ENCODE measurements around the gene LYZL2.
"Not testable (repeated sequence)": the region's sequence is repeated elsewhere in the genome, so short reads cannot be mapped to it uniquely, and the experiment has no call there.

Gene LYZL2

DNA sequence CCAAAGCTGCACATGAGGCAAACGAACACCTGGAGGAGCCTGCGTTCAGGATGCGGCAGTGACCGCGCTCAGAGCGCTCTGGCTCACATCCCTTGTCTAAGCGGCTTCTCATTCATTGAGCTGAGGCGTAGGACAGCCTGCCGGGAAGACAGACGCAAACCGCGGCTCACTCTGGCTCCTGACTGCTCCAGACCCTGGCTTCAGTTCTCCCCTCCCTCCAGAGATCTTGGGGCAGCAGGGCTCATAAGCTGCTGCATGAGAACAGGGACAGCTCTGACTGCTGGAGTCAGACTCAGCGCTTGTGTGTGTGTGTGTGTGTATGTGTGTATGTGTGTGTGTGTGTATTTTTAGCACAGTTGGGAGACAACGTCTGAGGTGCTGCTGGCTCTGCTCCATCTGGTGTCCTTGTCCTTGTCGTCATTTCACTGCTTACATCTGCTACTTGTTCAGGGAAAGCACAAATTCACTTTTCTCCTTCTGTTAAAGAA, 15.8 kb upstream of the LYZL2 start:
- Histone ChIP-seq H2BK12ac (ENCODE audit: low read length) (no peak overlapping the region), H3K36me3 (ENCODE audit: control insufficient read depth in 1 of 2, insufficient read depth in 2 of 2, low read length in 2 of 2) (no peaks in the 10 kb centered on the region), H3K9me3 (ENCODE audit: insufficient read depth, low read depth, low read length) (no peaks in the 10 kb centered on the region), H4K12ac (ENCODE audit: low read depth, low read length) (no peak overlapping the region), H4K91ac (ENCODE audit: low read depth, low read length) (no peak overlapping the region), H2AK5ac (ENCODE audit: low read length) (no peak overlapping the region), H3K27ac (ENCODE audit: low read depth, low read length) (no peak overlapping the region), H3K4me2 (ENCODE audit: low read length) (no peak overlapping the region), H3K79me1 (ENCODE audit: low read length) (no peaks in the 10 kb centered on the region), H3K27me3 (ENCODE audit: insufficient read depth, low read length) (no peaks in the 10 kb centered on the region), H3K4ac (ENCODE audit: low read depth, low read length) (no peak overlapping the region), H2AFZ (ENCODE audit: insufficient read depth, low read length, poor library complexity) (no peak overlapping the region), H3K79me2 (ENCODE audit: control insufficient read depth, insufficient read depth, low read length, poor library complexity) (no peaks in the 10 kb centered on the region), H3K18ac (ENCODE audit: low read length) (no peak overlapping the region), H2BK120ac (ENCODE audit: insufficient read depth, low read length, poor library complexity) (no peak overlapping the region), H3K4me1 (ENCODE audit: control insufficient read depth in 1 of 2, insufficient read depth in 2 of 2, low read length in 2 of 2) (peaks cover 0 to 2% of the 10 kb centered on the region in 2 experiments), H3K4me3 (ENCODE audit: low read depth, low read length) (no peak overlapping the region), H2BK5ac (ENCODE audit: low read depth, low read length, poor library complexity) (no peak overlapping the region), H3K23ac (ENCODE audit: low read length) (no peak overlapping the region), H3K9ac (ENCODE audit: low read length) (no peak overlapping the region), H3K14ac (ENCODE audit: low read length) (no peak overlapping the region), H4K8ac (ENCODE audit: low read depth, low read length) (no peak overlapping the region)
- peak; percentile 12 to 18 for DNase-seq
- WGBS (ENCODE audit: extremely low coverage, insufficient coverage, insufficient read length): no CpG with 5 or more reads among the region's 15 CpGs

DNA sequence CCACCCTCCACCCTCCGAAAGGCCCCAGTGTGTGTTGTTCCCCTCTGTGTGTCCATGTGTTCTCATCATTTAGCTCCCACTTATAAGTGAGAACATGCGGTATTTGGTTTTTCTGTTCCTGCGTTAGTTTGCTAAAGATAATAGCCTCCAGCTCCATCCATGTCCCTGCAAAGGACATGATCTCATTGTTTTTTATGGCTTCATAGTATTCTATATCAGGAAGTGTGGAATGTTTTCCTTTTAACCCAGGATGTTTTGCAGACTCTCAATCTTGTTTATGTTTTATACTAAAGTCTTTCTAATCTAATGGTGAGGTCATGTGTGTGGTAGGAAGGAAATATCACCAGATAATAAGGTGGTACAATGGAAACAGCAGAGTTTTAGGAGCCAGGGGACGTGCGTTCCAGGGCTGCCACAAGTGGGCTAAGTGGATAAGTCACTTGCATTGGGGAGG, 14.9 kb upstream of the LYZL2 start:
- not testable (repeated sequence) for H2BK5ac ChIP-seq (ENCODE audit: low read depth, low read length, poor library complexity); H4K91ac ChIP-seq (ENCODE audit: low read depth, low read length); H3K27ac ChIP-seq (ENCODE audit: low read depth, low read length); H3K36me3 ChIP-seq (ENCODE audit: control insufficient read depth in 1 of 2, insufficient read depth in 2 of 2, low read length in 2 of 2); H2BK120ac ChIP-seq (ENCODE audit: insufficient read depth, low read length, poor library complexity); H4K8ac ChIP-seq (ENCODE audit: low read depth, low read length); H4K12ac ChIP-seq (ENCODE audit: low read depth, low read length); H3K27me3 ChIP-seq (ENCODE audit: insufficient read depth, low read length); H2BK12ac ChIP-seq (ENCODE audit: low read length); H3K23ac ChIP-seq (ENCODE audit: low read length); DNase-seq; H3K14ac ChIP-seq (ENCODE audit: low read length); H2AK5ac ChIP-seq (ENCODE audit: low read length); H3K4ac ChIP-seq (ENCODE audit: low read depth, low read length); H3K79me1 ChIP-seq (ENCODE audit: low read length); H3K4me2 ChIP-seq (ENCODE audit: low read length); H3K9ac ChIP-seq (ENCODE audit: low read length); H3K4me3 ChIP-seq (ENCODE audit: low read depth, low read length); H3K9me3 ChIP-seq (ENCODE audit: insufficient read depth, low read depth, low read length); H3K4me1 ChIP-seq (ENCODE audit: control insufficient read depth in 1 of 2, insufficient read depth in 2 of 2, low read length in 2 of 2); H3K79me2 ChIP-seq (ENCODE audit: control insufficient read depth, insufficient read depth, low read length, poor library complexity); H2AFZ ChIP-seq (ENCODE audit: insufficient read depth, low read length, poor library complexity); H3K18ac ChIP-seq (ENCODE audit: low read length)
- WGBS (ENCODE audit: extremely low coverage, insufficient coverage, insufficient read length): no CpG with 5 or more reads among the region's 5 CpGs

DNA sequence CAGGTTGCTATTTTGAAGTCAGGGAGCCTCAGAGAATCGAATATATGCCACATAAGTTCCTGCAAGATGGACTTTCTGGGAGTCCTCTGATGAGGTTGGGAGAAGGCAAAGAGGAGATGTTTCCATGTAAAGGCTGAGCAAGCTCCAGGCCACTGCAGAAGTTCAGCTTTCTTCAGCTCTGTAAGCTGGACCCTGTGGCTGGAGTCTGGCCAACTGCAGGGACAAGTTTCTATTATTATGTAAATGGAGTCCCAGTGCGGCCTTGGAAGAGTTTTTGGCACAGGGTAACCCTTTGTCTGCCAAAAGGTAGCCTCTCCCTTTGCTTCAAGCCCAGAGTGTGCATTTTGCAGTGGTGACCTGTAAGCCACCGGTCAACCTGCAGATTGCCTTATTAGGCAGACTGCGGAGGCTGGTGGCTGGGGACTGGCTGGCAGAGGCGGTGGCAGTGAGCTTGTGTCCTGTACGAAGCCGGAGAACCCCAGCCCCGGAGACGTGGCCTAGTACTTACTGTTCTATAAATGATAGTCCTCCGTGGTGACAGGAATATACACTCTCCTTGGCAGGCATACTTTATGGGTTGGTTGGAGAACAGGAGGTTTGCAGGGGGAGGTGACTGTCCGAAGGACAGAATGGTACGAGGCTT, 14.1 kb upstream of the LYZL2 start:
- H2BK12ac ChIP-seq (ENCODE audit: low read length); H3K9ac ChIP-seq (ENCODE audit: low read length); H3K18ac ChIP-seq (ENCODE audit: low read length); H4K91ac ChIP-seq (ENCODE audit: low read depth, low read length); H3K4me3 ChIP-seq (ENCODE audit: low read depth, low read length); H3K79me1 ChIP-seq (ENCODE audit: low read length); H3K27ac ChIP-seq (ENCODE audit: low read depth, low read length); H3K36me3 ChIP-seq (ENCODE audit: control insufficient read depth in 1 of 2, insufficient read depth in 2 of 2, low read length in 2 of 2); H2BK120ac ChIP-seq (ENCODE audit: insufficient read depth, low read length, poor library complexity); H3K4me2 ChIP-seq (ENCODE audit: low read length); H3K14ac ChIP-seq (ENCODE audit: low read length); H3K4ac ChIP-seq (ENCODE audit: low read depth, low read length); H2AFZ ChIP-seq (ENCODE audit: insufficient read depth, low read length, poor library complexity); H3K27me3 ChIP-seq (ENCODE audit: insufficient read depth, low read length); H3K9me3 ChIP-seq (ENCODE audit: insufficient read depth, low read depth, low read length); H3K23ac ChIP-seq (ENCODE audit: low read length); H3K79me2 ChIP-seq (ENCODE audit: control insufficient read depth, insufficient read depth, low read length, poor library complexity); H2BK5ac ChIP-seq (ENCODE audit: low read depth, low read length, poor library complexity); H4K12ac ChIP-seq (ENCODE audit: low read depth, low read length); DNase-seq; H2AK5ac ChIP-seq (ENCODE audit: low read length); H3K4me1 ChIP-seq (ENCODE audit: control insufficient read depth in 1 of 2, insufficient read depth in 2 of 2, low read length in 2 of 2); H4K8ac ChIP-seq (ENCODE audit: low read depth, low read length): not testable (repeated sequence)
- no CpG with 5 or more reads among the region's 12 CpGs for WGBS (ENCODE audit: extremely low coverage, insufficient coverage, insufficient read length)

DNA sequence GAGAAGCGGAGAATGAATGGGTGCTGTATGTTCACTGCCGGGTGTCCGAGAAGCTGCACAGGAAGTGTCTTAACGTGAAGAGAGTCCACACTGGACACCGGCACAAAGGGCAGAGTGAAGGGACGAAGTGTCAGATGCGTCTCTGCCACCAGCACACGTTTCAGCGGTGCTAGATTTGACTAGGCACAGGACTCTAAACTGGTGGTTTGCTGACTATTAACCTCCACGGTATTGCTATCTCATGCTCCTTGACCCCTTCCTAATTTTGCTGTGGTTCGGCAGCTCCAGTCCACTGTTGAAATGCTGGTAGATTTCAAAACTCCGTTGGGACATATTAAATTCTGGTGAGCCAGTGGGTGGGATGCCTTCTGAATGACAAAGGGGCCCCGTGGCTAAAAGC, 13.3 kb upstream of the LYZL2 start:
- not testable (repeated sequence) for H3K36me3 ChIP-seq (ENCODE audit: control insufficient read depth in 1 of 2, insufficient read depth in 2 of 2, low read length in 2 of 2); H3K18ac ChIP-seq (ENCODE audit: low read length); H3K27me3 ChIP-seq (ENCODE audit: insufficient read depth, low read length); DNase-seq; H2BK5ac ChIP-seq (ENCODE audit: low read depth, low read length, poor library complexity); H3K79me1 ChIP-seq (ENCODE audit: low read length); H3K79me2 ChIP-seq (ENCODE audit: control insufficient read depth, insufficient read depth, low read length, poor library complexity); H3K9me3 ChIP-seq (ENCODE audit: insufficient read depth, low read depth, low read length); H3K4me1 ChIP-seq (ENCODE audit: control insufficient read depth in 1 of 2, insufficient read depth in 2 of 2, low read length in 2 of 2); H4K12ac ChIP-seq (ENCODE audit: low read depth, low read length); H3K9ac ChIP-seq (ENCODE audit: low read length); H2BK12ac ChIP-seq (ENCODE audit: low read length); H3K23ac ChIP-seq (ENCODE audit: low read length); H2AK5ac ChIP-seq (ENCODE audit: low read length); H3K4me3 ChIP-seq (ENCODE audit: low read depth, low read length); H3K4ac ChIP-seq (ENCODE audit: low read depth, low read length); H4K91ac ChIP-seq (ENCODE audit: low read depth, low read length); H2BK120ac ChIP-seq (ENCODE audit: insufficient read depth, low read length, poor library complexity); H3K14ac ChIP-seq (ENCODE audit: low read length); H4K8ac ChIP-seq (ENCODE audit: low read depth, low read length); H3K27ac ChIP-seq (ENCODE audit: low read depth, low read length); H2AFZ ChIP-seq (ENCODE audit: insufficient read depth, low read length, poor library complexity); H3K4me2 ChIP-seq (ENCODE audit: low read length)
- WGBS (ENCODE audit: extremely low coverage, insufficient coverage, insufficient read length): no CpG with 5 or more reads among the region's 13 CpGs
